H1 (cell line): ENCODE results near the gene EPB41L1.

Experiments
- ASH2L ChIP-seq: fragments of 200-600, 300-600 bp; sonication (generic); IDR thresholded peaks from one replicate; pipeline ENCODE4 v1.7.1; 2017; ENCODE audit warnings: low read length
- BCL11A ChIP-seq, 2 experiments: IDR thresholded peaks; one replicate each; pipeline ENCODE4 v1.6.1; 2011; ENCODE audit warnings: low read depth in 2 of 2, low read length in 2 of 2, mild to moderate bottlenecking in 2 of 2
- CHD1 ChIP-seq: IDR thresholded peaks from 2 replicates; pipeline ENCODE4 v1.6.1; 2012; ENCODE audit warnings: low read depth, low read length, improper control_type of control experiment
- CREB1 ChIP-seq: IDR thresholded peaks from 2 replicates; pipeline ENCODE4 v1.6.1; 2012; ENCODE audit warnings: inconsistent platforms
- EZH2 ChIP-seq: fragments of 200-600 bp; sonication (generic); IDR thresholded peaks from 2 replicates; pipeline ENCODE4 v1.7.1; 2012; ENCODE audit warnings: low read depth, mild to moderate bottlenecking, moderate library complexity, low read length, inconsistent platforms; ENCODE audit not compliant: severe bottlenecking
- HDAC6 ChIP-seq: IDR thresholded peaks from one replicate; pipeline ENCODE4 v1.7.1; 2012; ENCODE audit warnings: low read depth, mild to moderate bottlenecking, inconsistent platforms, low read length, moderate library complexity
- POLR2AphosphoS5 ChIP-seq: IDR thresholded peaks from 2 replicates; pipeline ENCODE4 v1.6.1; 2011; ENCODE audit warnings: low read depth, low read length
- RAD21 ChIP-seq, 2 experiments: IDR thresholded peaks in 1 of 2; conservative IDR thresholded peaks in 1 of 2; 2 replicates each; pipeline ENCODE4 v1.6.1; 2011; ENCODE audit warnings: low read depth in 2 of 2, low read length in 2 of 2, improper control_type of control experiment in 1 of 2, inconsistent platforms in 1 of 2, mild to moderate bottlenecking in 1 of 2, moderate library complexity in 1 of 2
- SP1 ChIP-seq: IDR thresholded peaks from 2 replicates; pipeline ENCODE4 v1.6.1; 2011; ENCODE audit warnings: low read depth, low read length
- SRF ChIP-seq: IDR thresholded peaks from 2 replicates; pipeline ENCODE4 v1.6.1; 2011; ENCODE audit warnings: mild to moderate bottlenecking, low read depth, low read length, moderate library complexity
- TAF1 ChIP-seq: IDR thresholded peaks from 2 replicates; pipeline ENCODE4 v1.6.1; 2011; ENCODE audit warnings: mild to moderate bottlenecking, low read depth, low read length
- TCF12 ChIP-seq: IDR thresholded peaks from 2 replicates; pipeline ENCODE4 v1.6.1; 2011; ENCODE audit warnings: low read depth, mild to moderate bottlenecking, low read length
- YY1 ChIP-seq: IDR thresholded peaks from 2 replicates; pipeline ENCODE4 v1.6.1; 2011; ENCODE audit warnings: low read depth, mild to moderate bottlenecking, low read length
- TF ChIP-seq, protein P1 (sequence below), 3 experiments: IDR thresholded peaks; 1 replicate in 2 of 3; 2 replicates in 1 of 3; pipeline versions ENCODE4 v1.5.1 to v1.6.1; 2011; ENCODE audit warnings: low read length in 3 of 3, mild to moderate bottlenecking in 3 of 3, inconsistent platforms in 2 of 3, low read depth in 1 of 3, moderate library complexity in 1 of 3; ENCODE audit not compliant: insufficient read depth in 1 of 3; ENCODE audit errors: control extremely low read depth in 1 of 3

DNA sequence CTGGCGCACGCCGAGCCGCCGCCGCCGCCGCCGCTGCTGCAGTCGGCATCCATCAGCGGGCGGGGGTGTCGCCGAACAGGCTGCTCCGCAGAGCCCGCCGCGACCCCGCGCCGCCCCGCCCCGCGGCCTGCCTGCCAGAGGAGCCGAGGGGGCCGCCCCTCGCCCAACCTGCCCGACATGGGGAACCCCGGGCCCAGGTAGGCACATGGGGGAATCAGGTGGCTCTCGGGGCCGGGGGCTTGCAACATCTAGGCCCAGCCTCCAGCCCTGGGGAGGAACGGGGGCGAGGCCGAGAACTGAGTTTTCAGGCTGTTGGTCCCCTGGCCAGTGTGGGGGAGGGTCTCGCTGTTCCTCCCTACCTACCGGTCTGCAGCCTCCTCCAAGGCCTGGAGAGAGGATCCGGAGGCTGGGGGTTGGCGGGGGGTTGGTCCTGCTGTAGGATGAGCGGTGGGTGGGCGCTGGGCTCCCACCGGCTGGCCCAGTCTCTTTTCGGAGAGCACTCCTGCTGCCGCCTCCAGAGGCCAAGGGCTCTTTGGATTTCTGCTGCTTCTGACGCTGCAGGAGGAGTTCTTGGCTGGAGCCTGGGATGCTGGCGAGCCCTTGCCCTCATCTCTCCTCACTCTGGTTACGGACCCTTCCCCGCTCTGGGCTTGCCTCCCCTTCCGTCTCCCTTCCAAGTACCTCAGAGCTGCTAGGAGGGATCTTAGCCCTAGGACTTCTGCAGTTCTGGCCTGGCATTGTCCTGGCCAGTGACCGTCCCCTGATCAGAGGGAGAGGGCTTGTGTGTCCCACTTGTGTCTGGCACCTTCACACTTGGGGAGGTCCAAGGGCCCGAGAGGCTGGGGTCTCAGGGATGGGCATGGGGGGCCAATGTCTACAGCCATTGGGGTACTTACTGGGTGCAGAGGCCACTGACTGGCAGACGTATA is at the start of gene EPB41L1:
- no peak for TF ChIP-seq BCL11A (IDR thresholded peaks at IDR 0.05; ENCODE audit: low read depth in 2 of 2, low read length in 2 of 2)
- TF ChIP-seq TAF1 = no peak
- TF ChIP-seq, protein P1, sequence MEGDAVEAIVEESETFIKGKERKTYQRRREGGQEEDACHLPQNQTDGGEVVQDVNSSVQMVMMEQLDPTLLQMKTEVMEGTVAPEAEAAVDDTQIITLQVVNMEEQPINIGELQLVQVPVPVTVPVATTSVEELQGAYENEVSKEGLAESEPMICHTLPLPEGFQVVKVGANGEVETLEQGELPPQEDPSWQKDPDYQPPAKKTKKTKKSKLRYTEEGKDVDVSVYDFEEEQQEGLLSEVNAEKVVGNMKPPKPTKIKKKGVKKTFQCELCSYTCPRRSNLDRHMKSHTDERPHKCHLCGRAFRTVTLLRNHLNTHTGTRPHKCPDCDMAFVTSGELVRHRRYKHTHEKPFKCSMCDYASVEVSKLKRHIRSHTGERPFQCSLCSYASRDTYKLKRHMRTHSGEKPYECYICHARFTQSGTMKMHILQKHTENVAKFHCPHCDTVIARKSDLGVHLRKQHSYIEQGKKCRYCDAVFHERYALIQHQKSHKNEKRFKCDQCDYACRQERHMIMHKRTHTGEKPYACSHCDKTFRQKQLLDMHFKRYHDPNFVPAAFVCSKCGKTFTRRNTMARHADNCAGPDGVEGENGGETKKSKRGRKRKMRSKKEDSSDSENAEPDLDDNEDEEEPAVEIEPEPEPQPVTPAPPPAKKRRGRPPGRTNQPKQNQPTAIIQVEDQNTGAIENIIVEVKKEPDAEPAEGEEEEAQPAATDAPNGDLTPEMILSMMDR (IDR thresholded peaks at IDR 0.05; ENCODE audit: control extremely low read depth in 1 of 3, insufficient read depth in 1 of 3, low read depth in 1 of 3, low read length in 3 of 3) = no peak
- TF ChIP-seq HDAC6 = no peak
- TF ChIP-seq SRF = no peak
- TF ChIP-seq EZH2 = no peak
- no peak for TF ChIP-seq POLR2AphosphoS5
- no peak for TF ChIP-seq TCF12
- TF ChIP-seq CHD1 = no peak
- TF ChIP-seq ASH2L = peak; percentile 50
- TF ChIP-seq SP1 = no peak
- no peak for TF ChIP-seq YY1
- TF ChIP-seq RAD21 (IDR thresholded peaks at IDR 0.05 in 1 of 2, conservative IDR thresholded peaks at IDR 0.05 in 1 of 2; ENCODE audit: low read depth in 2 of 2, low read length in 2 of 2) = no peak
- no peak for TF ChIP-seq CREB1
